ENCODE results near the gene UPF1. TPM values are rescaled to one million over a fixed set of nuclear protein-coding genes. Genes with fewer than 3 reads are reported as not detected.

Gene UPF1
- total and polyA plus RNA-seq, 2 of the 13 experiments (the other 11 are each of a cell fraction or from before 2014, with no cell fraction given) = 16.9 to 41.8 TPM

DNA sequence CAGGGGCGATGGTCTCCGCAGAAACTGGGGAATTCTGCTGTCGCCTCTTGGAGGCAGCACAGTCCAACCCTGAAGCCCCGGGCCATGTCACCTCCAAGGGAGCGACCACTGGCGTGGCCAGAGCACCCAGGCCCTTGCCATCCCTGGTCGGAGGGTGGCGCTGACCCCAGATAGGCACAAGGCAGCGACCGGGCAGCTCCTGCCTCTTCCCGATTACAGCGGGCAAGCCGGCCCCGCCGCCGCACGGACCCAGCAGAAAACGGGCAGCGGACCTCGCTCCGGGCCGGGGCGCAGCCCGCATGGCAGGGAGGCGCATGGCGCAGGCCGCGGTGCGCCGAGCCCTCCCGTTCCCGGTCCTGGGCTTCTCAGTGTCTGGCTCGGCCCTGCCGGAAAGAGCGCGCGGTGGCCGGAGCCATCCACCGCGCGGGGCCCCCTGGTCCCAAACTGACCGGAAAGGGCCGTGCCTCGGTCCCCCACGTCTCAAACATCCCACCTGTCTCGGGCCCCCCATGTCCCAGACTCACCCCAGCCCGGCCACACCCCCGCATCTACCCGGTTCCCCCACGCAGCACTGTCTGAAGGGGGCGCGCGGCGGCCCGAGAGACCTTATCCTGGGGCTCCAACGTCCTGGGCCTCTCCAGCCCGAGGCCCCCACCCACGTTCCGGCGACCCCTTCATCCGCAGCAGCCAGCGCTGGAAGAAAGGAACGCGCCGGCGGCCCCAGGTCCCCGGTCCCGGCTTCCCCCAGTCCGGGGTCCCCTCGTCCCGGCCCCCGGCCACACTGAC is 63.5 kb downstream of the UPF1 start (continued):
- TF ChIP-seq ZNF687 (CRISPR knock-in tag; IDR thresholded peaks at IDR 0.05) (peak; percentile 93), ZMYM3 (CRISPR knock-in tag; IDR thresholded peaks at IDR 0.05) (no peak), LRRFIP1 (CRISPR knock-in tag; conservative IDR thresholded peaks at IDR 0.05) (no peak), ZKSCAN1 (IDR thresholded peaks at IDR 0.05; ENCODE audit: low read length) (no peak), SALL1 (CRISPR knock-in tag; IDR thresholded peaks at IDR 0.05) (peak; percentile 68), MYNN (CRISPR knock-in tag; IDR thresholded peaks at IDR 0.05; ENCODE audit: low read depth) (0 out of 2 replicates have a peak, but pooled peaks have one; percentile 35), TBX3 (IDR thresholded peaks at IDR 0.05; ENCODE audit: borderline replicate concordance) (no peak), ZMYM4 (CRISPR knock-in tag; IDR thresholded peaks at IDR 0.05) (peak; percentile 38; the same call in 1 of the 2 replicates), NCOA2 (CRISPR knock-in tag; IDR thresholded peaks at IDR 0.05) (no peak), ZNF720 (CRISPR knock-in tag; IDR thresholded peaks at IDR 0.05) (no peak), MTF1 (CRISPR knock-in tag; IDR thresholded peaks at IDR 0.05) (no peak), ZNF234 (CRISPR knock-in tag; conservative IDR thresholded peaks at IDR 0.05) (no peak), BRCA1 (CRISPR knock-in tag; IDR thresholded peaks at IDR 0.05) (no peak)
- TF ChIP-seq, protein P1, sequence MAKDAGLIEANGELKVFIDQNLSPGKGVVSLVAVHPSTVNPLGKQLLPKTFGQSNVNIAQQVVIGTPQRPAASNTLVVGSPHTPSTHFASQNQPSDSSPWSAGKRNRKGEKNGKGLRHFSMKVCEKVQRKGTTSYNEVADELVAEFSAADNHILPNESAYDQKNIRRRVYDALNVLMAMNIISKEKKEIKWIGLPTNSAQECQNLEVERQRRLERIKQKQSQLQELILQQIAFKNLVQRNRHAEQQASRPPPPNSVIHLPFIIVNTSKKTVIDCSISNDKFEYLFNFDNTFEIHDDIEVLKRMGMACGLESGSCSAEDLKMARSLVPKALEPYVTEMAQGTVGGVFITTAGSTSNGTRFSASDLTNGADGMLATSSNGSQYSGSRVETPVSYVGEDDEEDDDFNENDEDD (CRISPR knock-in tag; IDR thresholded peaks at IDR 0.05; ENCODE audit: borderline replicate concordance) = 0 out of 2 replicates have a peak, but pooled peaks have one; percentile 34
- TF ChIP-seq, protein P2, sequence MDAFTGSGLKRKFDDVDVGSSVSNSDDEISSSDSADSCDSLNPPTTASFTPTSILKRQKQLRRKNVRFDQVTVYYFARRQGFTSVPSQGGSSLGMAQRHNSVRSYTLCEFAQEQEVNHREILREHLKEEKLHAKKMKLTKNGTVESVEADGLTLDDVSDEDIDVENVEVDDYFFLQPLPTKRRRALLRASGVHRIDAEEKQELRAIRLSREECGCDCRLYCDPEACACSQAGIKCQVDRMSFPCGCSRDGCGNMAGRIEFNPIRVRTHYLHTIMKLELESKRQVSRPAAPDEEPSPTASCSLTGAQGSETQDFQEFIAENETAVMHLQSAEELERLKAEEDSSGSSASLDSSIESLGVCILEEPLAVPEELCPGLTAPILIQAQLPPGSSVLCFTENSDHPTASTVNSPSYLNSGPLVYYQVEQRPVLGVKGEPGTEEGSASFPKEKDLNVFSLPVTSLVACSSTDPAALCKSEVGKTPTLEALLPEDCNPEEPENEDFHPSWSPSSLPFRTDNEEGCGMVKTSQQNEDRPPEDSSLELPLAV (CRISPR knock-in tag; conservative IDR thresholded peaks at IDR 0.05; ENCODE audit: low read depth) = no peak
- TF ChIP-seq, protein P3, sequence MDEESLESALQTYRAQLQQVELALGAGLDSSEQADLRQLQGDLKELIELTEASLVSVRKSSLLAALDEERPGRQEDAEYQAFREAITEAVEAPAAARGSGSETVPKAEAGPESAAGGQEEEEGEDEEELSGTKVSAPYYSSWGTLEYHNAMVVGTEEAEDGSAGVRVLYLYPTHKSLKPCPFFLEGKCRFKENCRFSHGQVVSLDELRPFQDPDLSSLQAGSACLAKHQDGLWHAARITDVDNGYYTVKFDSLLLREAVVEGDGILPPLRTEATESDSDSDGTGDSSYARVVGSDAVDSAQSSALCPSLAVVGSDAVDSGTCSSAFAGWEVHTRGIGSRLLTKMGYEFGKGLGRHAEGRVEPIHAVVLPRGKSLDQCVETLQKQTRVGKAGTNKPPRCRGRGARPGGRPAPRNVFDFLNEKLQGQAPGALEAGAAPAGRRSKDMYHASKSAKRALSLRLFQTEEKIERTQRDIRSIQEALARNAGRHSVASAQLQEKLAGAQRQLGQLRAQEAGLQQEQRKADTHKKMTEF (CRISPR knock-in tag; IDR thresholded peaks at IDR 0.05) = peak; percentile 43; the same call in 1 of the 2 replicates

Data from HepG2 (cell line).